ENCODE results near the gene OMD. TPM values are rescaled to one million over a fixed set of nuclear protein-coding genes. Genes with fewer than 3 reads are reported as not detected.

OMD gene, protein sequence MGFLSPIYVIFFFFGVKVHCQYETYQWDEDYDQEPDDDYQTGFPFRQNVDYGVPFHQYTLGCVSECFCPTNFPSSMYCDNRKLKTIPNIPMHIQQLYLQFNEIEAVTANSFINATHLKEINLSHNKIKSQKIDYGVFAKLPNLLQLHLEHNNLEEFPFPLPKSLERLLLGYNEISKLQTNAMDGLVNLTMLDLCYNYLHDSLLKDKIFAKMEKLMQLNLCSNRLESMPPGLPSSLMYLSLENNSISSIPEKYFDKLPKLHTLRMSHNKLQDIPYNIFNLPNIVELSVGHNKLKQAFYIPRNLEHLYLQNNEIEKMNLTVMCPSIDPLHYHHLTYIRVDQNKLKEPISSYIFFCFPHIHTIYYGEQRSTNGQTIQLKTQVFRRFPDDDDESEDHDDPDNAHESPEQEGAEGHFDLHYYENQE
- total RNA-seq (2014; rRNA removed; shearing (Covaris generic)) = not detected in 2 replicates

DNA sequence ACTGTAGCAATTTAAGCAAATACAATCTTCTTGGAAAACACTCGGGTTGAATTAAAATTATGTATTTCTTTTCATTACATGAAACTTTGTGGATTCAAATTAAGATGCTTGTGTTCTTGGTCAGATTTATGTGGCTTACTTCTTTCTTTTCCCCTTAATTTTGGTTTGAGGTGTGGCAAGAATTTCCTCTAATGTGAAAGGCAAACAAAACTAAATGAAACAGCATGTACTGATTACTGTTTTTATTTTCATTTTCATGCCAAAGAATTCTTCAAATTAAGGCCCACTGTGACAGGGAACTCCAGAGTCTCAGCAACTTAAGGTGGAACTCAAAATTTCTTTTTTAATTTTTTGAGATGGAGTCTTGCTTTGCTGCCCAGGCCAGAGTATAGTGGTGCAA, at the start of gene OMD:
TSS of gene OMD (minus strand) at position 132 of the 400 bp plus-strand sequence. CDS start 6,913 bp downstream, outside the sequence.

DNA sequence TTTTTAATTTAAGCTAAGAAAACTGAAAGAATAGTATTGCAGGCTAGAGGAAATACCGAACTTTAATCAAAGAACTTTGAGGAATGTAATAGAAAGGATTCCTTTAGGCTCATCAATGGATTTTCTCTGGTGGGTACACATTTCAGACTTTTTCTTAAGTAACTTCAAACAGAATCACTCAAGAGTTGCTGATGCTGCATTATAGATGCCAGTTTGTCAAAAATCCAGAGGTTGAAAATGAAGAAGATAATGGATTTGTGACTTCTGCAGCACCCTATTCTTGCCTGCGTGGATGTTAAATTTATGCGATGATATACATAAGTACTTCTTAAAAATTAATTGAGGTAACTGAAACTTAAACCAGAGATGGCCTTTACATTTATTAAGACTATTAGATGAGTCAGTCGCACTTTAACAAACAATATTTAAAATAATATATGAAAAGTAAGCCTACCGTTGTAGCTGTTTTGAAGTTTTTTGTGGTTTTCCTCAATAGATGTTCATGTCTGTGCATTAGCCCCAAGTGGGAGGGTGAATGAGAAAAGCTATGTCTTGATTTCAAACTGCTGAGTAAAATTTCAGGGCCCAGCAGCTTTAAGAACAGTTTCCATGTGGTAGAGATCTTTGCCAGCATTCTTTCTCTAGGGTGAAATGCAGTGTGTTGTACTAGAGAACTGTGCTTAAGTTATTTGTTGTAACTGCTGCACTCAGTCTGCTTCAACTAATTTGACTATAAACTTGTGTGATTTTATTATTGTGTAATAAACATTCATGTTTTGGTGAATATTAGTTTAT, 20.0 kb downstream of the OMD start, which contains the start of gene OGN:
TSS of gene OGN (minus strand) at position 537 of the 795 bp plus-strand sequence. CDS start 1,171 bp downstream, outside the sequence.

Other genes starting within 250 kb of the OMD start
- 354 and 367 TPM in 2 replicates for gene IARS1, start 130.8 kb downstream of the OMD start, total RNA-seq (2014; rRNA removed; shearing (Covaris generic))
- gene NOL8, start 99.1 kb downstream of the OMD start, total RNA-seq (2014; rRNA removed; shearing (Covaris generic)) = 33.2 and 39.0 TPM in 2 replicates
- 14.2 and 15.4 TPM in 2 replicates for gene CENPP, start 98.5 kb downstream of the OMD start, total RNA-seq (2014; rRNA removed; shearing (Covaris generic))
- not detected in 2 replicates for gene OGN, start 19.9 kb downstream of the OMD start, total RNA-seq (2014; rRNA removed; shearing (Covaris generic))
- gene ASPN, start 58.0 kb upstream of the OMD start, total RNA-seq (2014; rRNA removed; shearing (Covaris generic)) = not detected in 2 replicates
- gene ECM2, start 111.5 kb upstream of the OMD start, total RNA-seq (2014; rRNA removed; shearing (Covaris generic)) = 0.77 and 1.5 TPM in 2 replicates
- 19.1 and 19.8 TPM in 2 replicates for gene IPPK, start 245.7 kb upstream of the OMD start, total RNA-seq (2014; rRNA removed; shearing (Covaris generic))

Measured in A375 (cell line).